WERI-Rb-1 (cell line): Measurements from ENCODE around the gene FAM83C.

ENCODE experiments used
- DNase-seq: peaks from one replicate; pipeline ENCODE4 v3.0.0-alpha.2; 2020
- H3K27ac ChIP-seq: fragments of 250-450 bp; sonication (Bioruptor Pico); 2 replicates; pipeline ENCODE4 v1.5.1; 2020; ENCODE audit warnings: mild to moderate bottlenecking, moderate library complexity
- H3K27me3 ChIP-seq: fragments of 250-450 bp; sonication (Bioruptor Pico); 2 replicates; pipeline ENCODE4 v1.5.1; 2021; ENCODE audit warnings: mild to moderate bottlenecking, low read depth, moderate library complexity; ENCODE audit not compliant: insufficient read depth, severe bottlenecking
- H3K36me3 ChIP-seq: fragments of 250-450 bp; sonication (Bioruptor Pico); 2 replicates; pipeline ENCODE4 v1.5.1; 2020; ENCODE audit warnings: mild to moderate bottlenecking, moderate library complexity
- H3K4me3 ChIP-seq: 2 replicates; pipeline ENCODE4 v1.5.1; 2011; ENCODE audit warnings: low read depth, mild to moderate bottlenecking, control low read depth, low read length
- H3K9me3 ChIP-seq: fragments of 250-450 bp; sonication (Bioruptor Pico); 2 replicates; pipeline ENCODE4 v1.5.1; 2021; ENCODE audit warnings: mild to moderate bottlenecking, moderate library complexity; ENCODE audit not compliant: severe bottlenecking
- TF ChIP-seq, protein P1 (sequence below): IDR thresholded peaks from 2 replicates; pipeline ENCODE4 v1.5.1; 2011; ENCODE audit warnings: low read depth, mild to moderate bottlenecking, control low read depth, inconsistent platforms, low read length

Gene FAM83C

DNA sequence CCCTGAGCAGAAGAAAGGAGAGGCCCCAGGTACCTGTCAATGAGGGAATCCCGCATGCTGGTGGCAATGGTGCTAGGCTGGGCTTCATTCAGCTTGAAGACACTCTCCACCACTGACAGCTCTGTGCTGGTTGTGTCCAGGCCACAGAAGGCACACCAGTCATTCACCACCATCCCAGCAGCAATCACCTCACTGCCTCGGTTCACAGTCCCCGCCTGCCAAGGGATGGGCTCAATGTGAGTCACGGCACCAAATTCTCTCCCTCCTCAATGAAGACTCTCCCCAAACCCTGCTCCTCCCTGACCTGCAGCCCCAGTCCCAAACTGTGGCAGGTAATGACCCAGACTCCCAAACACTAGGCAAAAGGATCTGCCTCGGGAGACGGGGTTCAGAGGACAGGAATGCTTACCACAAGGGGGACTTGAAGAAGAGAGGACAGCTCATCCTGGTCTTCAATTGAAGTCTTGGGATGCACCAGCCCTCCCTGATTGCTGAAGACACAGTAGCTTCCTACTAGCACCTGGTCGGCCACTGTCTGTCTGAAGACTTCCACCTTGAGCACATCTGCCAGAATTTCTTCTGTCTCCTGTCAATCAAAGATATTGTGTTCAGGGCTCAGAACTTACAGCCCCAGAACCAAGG lies 12.6 kb downstream of the FAM83C start:
- Histone ChIP-seq H3K27ac (no peak overlapping the region), H3K9me3 (no peaks in the 10 kb centered on the region), H3K36me3 (peaks cover 61% of the 10 kb centered on the region), H3K4me3 (no peak overlapping the region), H3K27me3 (no peaks in the 10 kb centered on the region)
- TF ChIP-seq, protein P1, sequence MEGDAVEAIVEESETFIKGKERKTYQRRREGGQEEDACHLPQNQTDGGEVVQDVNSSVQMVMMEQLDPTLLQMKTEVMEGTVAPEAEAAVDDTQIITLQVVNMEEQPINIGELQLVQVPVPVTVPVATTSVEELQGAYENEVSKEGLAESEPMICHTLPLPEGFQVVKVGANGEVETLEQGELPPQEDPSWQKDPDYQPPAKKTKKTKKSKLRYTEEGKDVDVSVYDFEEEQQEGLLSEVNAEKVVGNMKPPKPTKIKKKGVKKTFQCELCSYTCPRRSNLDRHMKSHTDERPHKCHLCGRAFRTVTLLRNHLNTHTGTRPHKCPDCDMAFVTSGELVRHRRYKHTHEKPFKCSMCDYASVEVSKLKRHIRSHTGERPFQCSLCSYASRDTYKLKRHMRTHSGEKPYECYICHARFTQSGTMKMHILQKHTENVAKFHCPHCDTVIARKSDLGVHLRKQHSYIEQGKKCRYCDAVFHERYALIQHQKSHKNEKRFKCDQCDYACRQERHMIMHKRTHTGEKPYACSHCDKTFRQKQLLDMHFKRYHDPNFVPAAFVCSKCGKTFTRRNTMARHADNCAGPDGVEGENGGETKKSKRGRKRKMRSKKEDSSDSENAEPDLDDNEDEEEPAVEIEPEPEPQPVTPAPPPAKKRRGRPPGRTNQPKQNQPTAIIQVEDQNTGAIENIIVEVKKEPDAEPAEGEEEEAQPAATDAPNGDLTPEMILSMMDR, result no peak
- no peak for DNase-seq

DNA sequence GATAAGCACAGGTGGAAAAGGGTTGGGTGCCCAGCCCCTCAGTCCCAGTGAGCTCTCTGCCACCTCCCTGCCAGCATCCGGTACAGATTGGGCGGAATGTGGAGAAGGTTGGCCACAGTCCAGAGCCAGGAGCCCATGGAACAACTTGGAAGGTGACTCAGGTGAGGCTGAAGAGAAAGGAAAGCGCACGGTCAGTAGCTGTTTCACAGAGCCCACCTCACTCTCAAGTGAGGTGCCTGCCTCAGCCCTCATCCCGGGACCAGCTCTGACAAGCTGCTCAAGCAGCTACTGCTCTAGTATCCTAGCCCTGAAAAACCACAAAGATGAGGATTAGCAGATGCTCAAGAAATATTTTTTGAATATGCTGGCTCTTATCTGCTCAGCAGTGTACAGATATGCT lies 13.2 kb downstream of the FAM83C start:
- no peak overlapping the region for H3K4me3 ChIP-seq
- H3K27ac ChIP-seq, result no peak overlapping the region; the same call in 1 of the 2 replicates
- H3K36me3 ChIP-seq, result peaks cover 61% of the 10 kb centered on the region
- no peaks in the 10 kb centered on the region for H3K27me3 ChIP-seq
- DNase-seq, result no peak
- TF ChIP-seq, protein P1, result no peak
- H3K9me3 ChIP-seq, result no peaks in the 10 kb centered on the region

DNA sequence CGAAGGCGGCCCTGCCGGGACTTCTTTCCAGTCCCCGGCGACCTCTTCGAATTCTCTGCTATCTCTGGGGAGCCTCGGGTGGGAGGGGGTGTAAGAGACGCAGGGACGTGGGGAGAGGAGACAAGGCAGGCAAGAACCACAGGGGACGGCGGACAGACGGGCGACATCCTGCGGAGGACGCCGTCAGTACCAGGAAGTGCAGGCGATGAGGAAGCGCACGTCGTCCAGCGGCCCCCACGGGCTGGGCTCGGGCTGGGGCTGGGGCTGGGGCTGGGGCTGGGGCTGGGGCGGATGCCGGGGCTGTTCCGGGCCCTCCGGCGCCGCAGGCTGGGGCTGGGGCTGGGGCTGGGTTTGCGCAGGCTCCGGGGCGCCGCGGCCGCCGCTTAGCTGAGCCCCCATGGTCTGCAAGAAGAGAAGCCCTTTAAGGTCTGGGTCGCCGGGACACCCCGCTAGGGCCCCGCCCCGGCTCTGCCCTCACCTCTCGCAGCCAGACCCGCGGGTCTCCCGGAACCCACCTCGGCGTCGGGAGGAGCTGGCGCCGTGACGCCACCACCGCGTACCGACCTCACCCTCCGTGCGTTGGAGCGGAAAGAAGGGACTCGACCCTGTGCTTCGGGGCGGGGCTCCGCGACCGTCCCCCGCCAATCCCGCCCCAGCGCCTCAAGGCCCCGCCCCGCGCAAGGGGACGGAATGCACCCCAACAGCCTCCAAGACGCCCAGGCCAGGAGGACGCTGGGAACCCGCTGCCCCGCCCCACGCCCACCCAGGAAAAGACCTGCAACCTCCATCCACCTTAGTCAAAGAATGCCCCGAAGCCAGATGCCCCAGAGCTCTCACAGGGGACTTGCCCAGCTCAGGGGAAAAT lies 14.5 kb downstream of the FAM83C start, which contains the start of gene MMP24OS:
Gene MMP24OS, minus strand, starts transcription at position 592 of the 865 bp plus-strand sequence. Its CDS starts 193 bp downstream, at position 399.
- DNase-seq, result peak; percentile 96

DNA sequence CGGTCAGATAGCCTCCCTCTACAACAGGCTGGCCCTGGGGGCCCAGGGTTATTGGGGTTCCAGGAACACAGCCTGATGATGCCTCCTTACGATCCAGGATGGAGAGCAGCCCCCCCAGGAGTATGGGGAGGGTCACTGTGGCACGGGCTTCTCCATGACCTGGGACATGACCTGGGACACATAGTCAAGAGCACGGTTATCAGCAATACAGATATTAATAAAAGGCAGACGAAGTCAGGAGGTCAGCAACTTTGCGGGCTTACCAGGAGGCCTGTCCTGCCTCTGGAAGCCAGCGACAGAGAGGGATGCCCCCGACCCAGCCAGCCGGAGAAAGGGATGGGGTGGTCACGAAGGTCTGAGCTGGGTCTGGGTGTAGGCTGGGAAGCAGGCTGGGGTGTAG lies 15.1 kb downstream of the FAM83C start:
- H3K27me3 ChIP-seq, result no peaks in the 10 kb centered on the region
- TF ChIP-seq, protein P1, result no peak
- no peak for DNase-seq
- H3K4me3 ChIP-seq, result peak overlapping the region; percentile 65
- peak overlapping the region; percentile 73 for H3K27ac ChIP-seq
- H3K9me3 ChIP-seq, result no peaks in the 10 kb centered on the region
- peaks cover 52% of the 10 kb centered on the region for H3K36me3 ChIP-seq

More for the DNA sequence above, 14.5 kb downstream of the FAM83C start, which contains the start of gene MMP24OS:
- TF ChIP-seq, protein P1, result peak; percentile 68
- H3K4me3 ChIP-seq, result peak within 1 kb of the TSS; percentile 65
- H3K27me3 ChIP-seq, result no peaks in the 10 kb centered on the region
- H3K27ac ChIP-seq, result peak within 1 kb of the TSS; percentile 73
- peaks cover 54% of the 10 kb centered on the region for H3K36me3 ChIP-seq
- H3K9me3 ChIP-seq, result no peaks in the 10 kb centered on the region

DNA sequence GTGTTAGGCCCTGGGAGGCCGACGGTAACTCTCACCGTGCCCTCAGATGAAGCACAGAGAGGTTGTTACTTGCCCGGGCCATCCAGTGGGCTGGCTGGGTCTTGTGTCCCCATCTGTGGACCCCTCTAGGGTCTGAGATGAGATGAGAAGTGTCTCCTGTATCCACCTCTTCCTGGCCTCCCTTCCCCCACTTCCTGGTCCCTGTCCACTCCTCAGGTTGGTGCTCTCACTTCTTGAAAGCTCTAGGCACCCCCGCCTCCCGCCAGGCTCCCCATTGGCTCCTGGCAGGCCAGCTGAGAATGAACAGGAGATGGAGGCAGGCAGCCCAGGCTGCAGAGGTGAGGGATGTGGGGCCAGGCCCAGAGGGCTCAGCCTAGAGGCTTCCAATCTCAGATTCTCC lies 15.8 kb downstream of the FAM83C start:
- Histone ChIP-seq H3K4me3 (no peak overlapping the region), H3K9me3 (no peaks in the 10 kb centered on the region), H3K36me3 (peaks cover 51% of the 10 kb centered on the region), H3K27me3 (no peaks in the 10 kb centered on the region), H3K27ac (no peak overlapping the region)
- no peak for DNase-seq
- TF ChIP-seq, protein P1, result no peak
